H1 (cell line): Measurements from ENCODE around the gene CDK10. TPM values are rescaled to one million over a fixed set of nuclear protein-coding genes. Genes with fewer than 3 reads are reported as not detected.

Source experiments
- CTCF ChIA-PET: fragments of 300-600 bp; sonication (Branson Sonifier 250); formaldehyde crosslinking; loops from one replicate; lab custom pipeline; 2021; ENCODE audit not compliant: partially characterized antibody; lab: Charles Lee
- POLR2A ChIA-PET: fragments of 300-600 bp; sonication (Branson Sonifier 250); formaldehyde crosslinking; loops from one replicate; lab custom pipeline; 2021; ENCODE audit warnings: inconsistent platforms; ENCODE audit not compliant: partially characterized antibody; lab: Charles Lee
- DNase-seq, 2 experiments: peaks; one replicate each; pipeline versions ENCODE4 v3.0.0 to v3.0.0-alpha.2; 2010 to 2022; ENCODE audit warnings: low spot score in 2 of 2, low read depth in 1 of 2, mixed read lengths in 1 of 2
- FAIRE-seq: peaks from 2 replicates; lab custom pipeline; 2011; peaks lifted over from hg19 to GRCh38; lab: Jason Lieb, UNC
- H2AFZ ChIP-seq: 2 replicates; pipeline ENCODE4 v1.8.1; 2012; ENCODE audit warnings: low read length, inconsistent platforms
- H2AK5ac ChIP-seq: 2 replicates; pipeline ENCODE4 v1.6.1; 2013; ENCODE audit warnings: low read depth, low read length
- H2BK120ac ChIP-seq: replicated peaks from 2 replicates; pipeline ENCODE3; 2013; ENCODE audit warnings: low read depth, low read length, inconsistent platforms
- H2BK12ac ChIP-seq: 2 replicates; pipeline ENCODE4 v1.6.1; 2013; ENCODE audit warnings: low read depth, low read length
- H2BK15ac ChIP-seq: 2 replicates; pipeline ENCODE4 v1.6.1; 2013; ENCODE audit warnings: low read length
- H2BK20ac ChIP-seq: 2 replicates; pipeline ENCODE4 v1.6.1; 2013; ENCODE audit warnings: low read length
- H2BK5ac ChIP-seq: 2 replicates; pipeline ENCODE4 v1.6.1; 2013; ENCODE audit warnings: low read depth, low read length
- H3K14ac ChIP-seq: 2 replicates; pipeline ENCODE4 v1.6.1; 2013; ENCODE audit warnings: inconsistent platforms; ENCODE audit not compliant: insufficient read length
- H3K18ac ChIP-seq: 2 replicates; pipeline ENCODE4 v1.6.1; 2013; ENCODE audit warnings: low read length; ENCODE audit errors: extremely low read depth
- H3K23ac ChIP-seq: 2 replicates; pipeline ENCODE4 v1.6.1; 2013; ENCODE audit warnings: inconsistent platforms; ENCODE audit not compliant: insufficient read length
- H3K23me2 ChIP-seq: 2 replicates; pipeline ENCODE4 v1.6.1; 2013; ENCODE audit warnings: low read depth, low read length
- H3K27ac ChIP-seq: 2 replicates; pipeline ENCODE4 v1.6.1; 2011; ENCODE audit warnings: low read depth, low read length, inconsistent platforms
- H3K27me3 ChIP-seq, 4 experiments: replicated peaks in 1 of 4; 1 replicate in 1 of 4; 2 replicates in 3 of 4; pipeline versions ENCODE4 v1.6.1 to v1.8.1; 2011 to 2013; ENCODE audit warnings: low read length in 3 of 4, mild to moderate bottlenecking in 3 of 4, inconsistent platforms in 2 of 4, mixed read lengths in 2 of 4, moderate library complexity in 1 of 4; ENCODE audit not compliant: control insufficient read depth in 3 of 4, insufficient read depth in 3 of 4; ENCODE audit errors: extremely low read depth in 1 of 4
- H3K36me3 ChIP-seq, 4 experiments: 2 replicates each; pipeline versions ENCODE4 v1.6.1 to v1.8.1; 2011 to 2013; ENCODE audit warnings: mild to moderate bottlenecking in 4 of 4, low read length in 3 of 4, moderate library complexity in 2 of 4, control low read depth in 1 of 4, inconsistent platforms in 1 of 4; ENCODE audit not compliant: insufficient read depth in 4 of 4, control insufficient read depth in 2 of 4
- H3K4ac ChIP-seq: replicated peaks from 2 replicates; pipeline ENCODE3; 2013; ENCODE audit warnings: low read length, low read depth, mixed read lengths, inconsistent platforms; ENCODE audit not compliant: insufficient read length
- H3K4me1 ChIP-seq, 4 experiments: replicated peaks in 1 of 4; 1 replicate in 1 of 4; 2 replicates in 3 of 4; pipeline versions ENCODE4 v1.6.1 to v1.8.1; 2011 to 2013; ENCODE audit warnings: low read length in 3 of 4, inconsistent platforms in 2 of 4, mixed read lengths in 1 of 4; ENCODE audit not compliant: insufficient read depth in 4 of 4, control insufficient read depth in 3 of 4
- H3K4me2 ChIP-seq, 2 experiments: 2 replicates each; pipeline versions ENCODE4 v1.6.1 to v1.8.1; 2011 to 2013; ENCODE audit warnings: low read depth in 2 of 2, low read length in 2 of 2, control low read depth in 1 of 2, inconsistent platforms in 1 of 2, mild to moderate bottlenecking in 1 of 2; ENCODE audit not compliant: insufficient read depth in 1 of 2
- H3K4me3 ChIP-seq, 4 experiments: fragments of 200-600, 300-600 bp in 1 of 4; sonication (generic), shearing (Covaris generic), sonication (Bioruptor Twin) in 1 of 4; 2 replicates each; pipeline versions ENCODE4 v1.5.1 to v1.8.1; 2011 to 2016; ENCODE audit warnings: low read length in 4 of 4, low read depth in 3 of 4, control low read depth in 2 of 4, inconsistent platforms in 2 of 4, mild to moderate bottlenecking in 2 of 4, mixed read lengths in 1 of 4, moderate library complexity in 1 of 4; ENCODE audit not compliant: insufficient read depth in 2 of 4; ENCODE audit errors: extremely low read depth in 1 of 4
- H3K56ac ChIP-seq: replicated peaks from 2 replicates; pipeline ENCODE3; 2013; ENCODE audit warnings: low read depth, mild to moderate bottlenecking, mixed read lengths, low read length, inconsistent platforms; ENCODE audit not compliant: insufficient read length
- H3K79me1 ChIP-seq: 2 replicates; pipeline ENCODE4 v1.6.1; 2013; ENCODE audit warnings: low read depth, low read length, control low read depth
- H3K79me2 ChIP-seq, 2 experiments: 2 replicates each; pipeline versions ENCODE4 v1.6.1 to v1.8.1; 2012 to 2013; ENCODE audit warnings: low read length in 2 of 2, mild to moderate bottlenecking in 2 of 2, inconsistent platforms in 1 of 2; ENCODE audit not compliant: insufficient read depth in 2 of 2, control insufficient read depth in 1 of 2
- H3K9ac ChIP-seq, 4 experiments: replicated peaks in 1 of 4; 1 replicate in 1 of 4; 2 replicates in 3 of 4; pipeline versions ENCODE4 v1.6.1 to v1.8.1; 2011 to 2013; ENCODE audit warnings: low read depth in 3 of 4, low read length in 3 of 4, control low read depth in 2 of 4, mild to moderate bottlenecking in 2 of 4, moderate library complexity in 2 of 4, inconsistent platforms in 1 of 4; ENCODE audit errors: extremely low read depth in 1 of 4
- H3K9me3 ChIP-seq, 2 experiments: 2 replicates each; pipeline versions ENCODE4 v1.6.1 to v1.8.1; 2012 to 2013; ENCODE audit warnings: mild to moderate bottlenecking in 2 of 2, moderate library complexity in 2 of 2, control low read depth in 1 of 2, inconsistent platforms in 1 of 2, low read depth in 1 of 2, low read length in 1 of 2, mixed read lengths in 1 of 2; ENCODE audit not compliant: insufficient read depth in 2 of 2
- H4K20me1 ChIP-seq, 2 experiments: replicated peaks in 1 of 2; 2 replicates each; pipeline versions ENCODE3 to v1.8.1; 2011 to 2013; ENCODE audit warnings: inconsistent platforms in 2 of 2, low read length in 2 of 2, mild to moderate bottlenecking in 1 of 2; ENCODE audit not compliant: insufficient read depth in 2 of 2, control insufficient read depth in 1 of 2
- H4K5ac ChIP-seq: 2 replicates; pipeline ENCODE4 v1.6.1; 2013; ENCODE audit warnings: low read length, low read depth, mixed read lengths, inconsistent platforms; ENCODE audit not compliant: insufficient read length
- H4K8ac ChIP-seq: 2 replicates; pipeline ENCODE4 v1.8.0; 2013; ENCODE audit warnings: mild to moderate bottlenecking, moderate library complexity, low read length, inconsistent platforms; ENCODE audit not compliant: insufficient read depth; ENCODE audit errors: extremely low read depth
- H4K91ac ChIP-seq: replicated peaks from 2 replicates; pipeline ENCODE3; 2013; ENCODE audit warnings: low read length, mixed read lengths, inconsistent platforms; ENCODE audit not compliant: insufficient read length
- GTF2F1 ChIP-seq: IDR thresholded peaks from 2 replicates; pipeline ENCODE4 v1.6.1; 2012; ENCODE audit warnings: low read depth, low read length, improper control_type of control experiment, borderline replicate concordance
- WGBS, 2 experiments: shearing (Covaris generic) in 1 of 2; methylation state at CpG; one replicate each; pipeline versions ENCODE4 v1.1.6 to v1.1.7; 2013 to 2015; ENCODE audit warnings: low lambda C conversion rate in 2 of 2, mixed read lengths in 2 of 2, inconsistent platforms in 1 of 2, low coverage in 1 of 2, missing lambda C conversion rate in 1 of 2; ENCODE audit not compliant: insufficient replicate concordance in 2 of 2, insufficient coverage in 1 of 2, insufficient read length in 1 of 2; ENCODE audit errors: extremely low coverage in 1 of 2, missing lambda C conversion rate in 1 of 2; 5-methylcytosine and 5-hydroxymethylcytosine counted together
- polyA plus RNA-seq, 7 experiments: library from polyadenylated mRNA; depleted of rRNA in 3 of 7; stranded (reverse) in 5 of 7; unstranded in 2 of 7; fragments of >200 nt in 5 of 7; fragments of 200-250 nt in 2 of 7; gene quantifications; 1 replicate in 5 of 7; 2 replicates in 1 of 7; 4 replicates in 1 of 7; pipeline versions ENCODE4 v1.2.1 to v1.2.3, GENCODE V29; 2011 to 2013; ENCODE audit warnings: missing spikeins in 2 of 7, mixed read lengths in 2 of 7
- total RNA-seq: library from RNA; stranded (reverse); fragmentation: NEBNext Ultra II Directional; extraction: Animal tissue kit (Norgen Biotek cat#: 25700); gene quantifications from 2 replicates; pipeline ENCODE4 v1.2.1, GENCODE V29; 2021
- TF ChIP-seq, protein P1 (sequence below): IDR thresholded peaks from 2 replicates; pipeline ENCODE4 v1.6.1; 2011; ENCODE audit warnings: low read length, improper control_type of control experiment

The CDK10 gene
- total and polyA plus RNA-seq, 2 of the 8 experiments (the other 6 are each of a cell fraction or from before 2014, with no cell fraction given) = 49.5 to 83.9 TPM

DNA sequence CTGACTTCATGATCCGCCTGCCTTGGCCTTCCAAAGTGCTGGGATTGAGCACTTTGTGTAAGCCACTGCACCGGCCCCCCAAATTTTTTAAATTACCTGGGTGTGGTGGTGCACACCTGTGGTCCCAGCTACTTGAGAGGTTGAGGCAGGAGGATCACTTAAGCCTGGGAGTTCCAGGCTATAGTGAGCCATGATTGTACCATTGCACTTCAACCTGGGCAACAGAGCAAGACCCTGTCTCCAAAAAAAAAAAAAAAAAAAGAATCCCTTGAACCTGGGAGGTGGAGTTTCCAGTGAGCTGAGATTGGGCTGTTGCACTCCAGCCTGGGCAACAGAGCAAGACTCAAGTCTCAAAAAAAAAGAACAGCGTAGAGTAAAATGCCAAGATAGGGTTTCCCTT, 50.1 kb downstream of the CDK10 start:
- Histone ChIP-seq H2AFZ (no peak overlapping the region), H3K56ac (no peak overlapping the region), H2BK5ac (no peak overlapping the region), H4K91ac (no peak overlapping the region), H2BK15ac (no peak overlapping the region), H3K9ac (no peak overlapping the region), H3K14ac (no peak overlapping the region), H3K4me3 (no peak overlapping the region), H2BK120ac (no peak overlapping the region), H3K36me3 (peaks cover 22 to 52% (median 44%) of the 10 kb centered on the region in 4 experiments), H3K23me2 (no peaks in the 10 kb centered on the region), H3K4me1 (no peaks in the 10 kb centered on the region), H4K5ac (no peak overlapping the region), H3K4ac (no peak overlapping the region), H3K79me2 (no peaks in the 10 kb centered on the region), H3K18ac (no peak overlapping the region), H4K8ac (no peak overlapping the region), H2BK12ac (no peak overlapping the region)
- CTCF ChIA-PET = interaction anchor here (1.0 to 7.8 kb wide), 2 partner anchors 30 to 124 kb away, joined by 3 to 69 read pairs; no protein-coding TSS in a partner anchor
- FAIRE-seq = no peak
- no peak for TF ChIP-seq GTF2F1
- TF ChIP-seq, protein P1, sequence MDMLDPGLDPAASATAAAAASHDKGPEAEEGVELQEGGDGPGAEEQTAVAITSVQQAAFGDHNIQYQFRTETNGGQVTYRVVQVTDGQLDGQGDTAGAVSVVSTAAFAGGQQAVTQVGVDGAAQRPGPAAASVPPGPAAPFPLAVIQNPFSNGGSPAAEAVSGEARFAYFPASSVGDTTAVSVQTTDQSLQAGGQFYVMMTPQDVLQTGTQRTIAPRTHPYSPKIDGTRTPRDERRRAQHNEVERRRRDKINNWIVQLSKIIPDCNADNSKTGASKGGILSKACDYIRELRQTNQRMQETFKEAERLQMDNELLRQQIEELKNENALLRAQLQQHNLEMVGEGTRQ = no peak
- TF ChIP-seq, all 59 proteins: peak for 0
- 91% methylated on average over 3 of the region's 3 CpGs; no CpG with 5 or more reads in 1 of the 2 experiments for WGBS, 2 experiments
- no peaks in the 10 kb centered on the region for H3K27me3 ChIP-seq
- H3K23ac ChIP-seq = no peak overlapping the region
- peaks cover 3 to 9% of the 10 kb centered on the region in 2 experiments for H4K20me1 ChIP-seq
- no peak overlapping the region for H2BK20ac ChIP-seq
- H2AK5ac ChIP-seq = no peak overlapping the region
- no peaks in the 10 kb centered on the region for H3K9me3 ChIP-seq
- no peaks in the 10 kb centered on the region for H3K79me1 ChIP-seq
- no peak for DNase-seq
- H3K4me2 ChIP-seq = no peak overlapping the region
- H3K27ac ChIP-seq = no peak overlapping the region
- POLR2A ChIA-PET = interaction anchor here (1.3 to 16.1 kb wide), 2 partner anchors 10 to 26 kb away, joined by 3 to 193 read pairs; no protein-coding TSS in a partner anchor
